SK-N-SH (cell line): Measurements from ENCODE around the gene TBC1D2B. TPM values are rescaled to one million over a fixed set of nuclear protein-coding genes. Genes with fewer than 3 reads are reported as not detected.
A peak's percentile ranks its signal among the peaks of the same experiment; 100 is the strongest.

Experiments used
- CTCF ChIA-PET: fragments of 300-600, 350-600 bp; formaldehyde crosslinking; extraction: SDS; loops from one replicate; lab custom pipeline; 2021; lab: Yijun Ruan, JAX
- POLR2A ChIA-PET: fragments of 350-600 bp; sonication (Branson Sonifier 250); formaldehyde crosslinking; extraction: SDS; loops from one replicate; lab custom pipeline; 2020; ENCODE audit warnings: antibody characterized with exemption, inconsistent platforms; lab: Yijun Ruan, JAX
- DNase-seq: peaks from one replicate; pipeline ENCODE4 v3.0.0; 2012
- H2AFZ ChIP-seq: fragments of 200-600 bp; sonication (generic); 2 replicates; pipeline ENCODE4 v1.8.1; 2016; ENCODE audit warnings: antibody characterized with exemption, mild to moderate bottlenecking, low read depth
- H3F3A ChIP-seq: fragments of 200-600 bp; sonication (generic); replicated peaks from 2 replicates; pipeline ENCODE3; 2016; ENCODE audit warnings: antibody characterized with exemption, mild to moderate bottlenecking; ENCODE audit not compliant: insufficient read depth
- H3K27ac ChIP-seq, 2 experiments: fragments of 200-500 bp in 1 of 2; fragments of 200-600 bp in 1 of 2; sonication (Bioruptor generic) in 1 of 2; sonication (generic), shearing (Covaris generic) in 1 of 2; 2 replicates each; pipeline versions ENCODE4 v1.5.1 to v1.6.1; 2014 to 2016; ENCODE audit warnings: low read depth in 2 of 2, inconsistent platforms in 1 of 2, low read length in 1 of 2, mild to moderate bottlenecking in 1 of 2, mixed read lengths in 1 of 2
- H3K27me3 ChIP-seq: fragments of 200-600 bp; sonication (generic), shearing (Covaris generic); 2 replicates; pipeline ENCODE4 v1.6.1; 2016; ENCODE audit warnings: mixed run types; ENCODE audit not compliant: insufficient read depth
- H3K36me3 ChIP-seq, 2 experiments: fragments of 200-500 bp in 1 of 2; fragments of 200-600 bp in 1 of 2; sonication (Bioruptor generic) in 1 of 2; sonication (generic) in 1 of 2; replicated peaks in 1 of 2; 2 replicates each; pipeline versions ENCODE3 to v1.5.1; 2014 to 2016; ENCODE audit warnings: low read length in 1 of 2, mild to moderate bottlenecking in 1 of 2; ENCODE audit not compliant: insufficient read depth in 2 of 2, control insufficient read depth in 1 of 2
- H3K4me1 ChIP-seq, 2 experiments: fragments of 200-500 bp in 1 of 2; fragments of 200-600 bp in 1 of 2; sonication (Bioruptor generic) in 1 of 2; sonication (generic), shearing (Covaris generic) in 1 of 2; 2 replicates each; pipeline versions ENCODE4 v1.5.1 to v1.6.1; 2014 to 2016; ENCODE audit warnings: low read depth in 1 of 2, low read length in 1 of 2, mixed run types in 1 of 2; ENCODE audit not compliant: insufficient read depth in 2 of 2, control insufficient read depth in 1 of 2
- H3K4me2 ChIP-seq: fragments of 200-600 bp; sonication (generic), shearing (Covaris generic); 2 replicates; pipeline ENCODE4 v1.6.1; 2017; ENCODE audit warnings: mixed run types
- H3K4me3 ChIP-seq, 2 experiments: fragments of 200-500 bp in 1 of 2; fragments of 200-600 bp in 1 of 2; sonication (Bioruptor generic) in 1 of 2; sonication (generic), shearing (Covaris generic) in 1 of 2; 2 replicates each; pipeline versions ENCODE4 v1.5.1 to v1.8.1; 2014 to 2016; ENCODE audit warnings: low read depth in 2 of 2, inconsistent platforms in 1 of 2, low read length in 1 of 2, mild to moderate bottlenecking in 1 of 2, mixed read lengths in 1 of 2, moderate library complexity in 1 of 2
- H3K79me2 ChIP-seq: fragments of 200-600 bp; sonication (generic); 2 replicates; pipeline ENCODE4 v1.8.1; 2017; ENCODE audit warnings: mild to moderate bottlenecking; ENCODE audit not compliant: insufficient read depth
- H3K9ac ChIP-seq: fragments of 200-600 bp; sonication (generic); 2 replicates; pipeline ENCODE4 v1.6.1; 2017; ENCODE audit warnings: mixed run types
- H3K9me2 ChIP-seq: fragments of 200-600 bp; sonication (generic); 2 replicates; pipeline ENCODE4 v1.6.1; 2017; ENCODE audit warnings: mixed run types
- H3K9me3 ChIP-seq: fragments of 200-600 bp; sonication (generic); 2 replicates; pipeline ENCODE4 v1.6.1; 2017; ENCODE audit warnings: mixed run types, mild to moderate bottlenecking, moderate library complexity
- H4K20me1 ChIP-seq: fragments of 200-600 bp; sonication (generic); 2 replicates; pipeline ENCODE4 v1.6.1; 2017; ENCODE audit warnings: mild to moderate bottlenecking, mixed run types; ENCODE audit not compliant: insufficient read depth
- CHD2 ChIP-seq: fragments of 150-350 bp; IDR thresholded peaks from 2 replicates; pipeline ENCODE4 v1.6.1; 2018; ENCODE audit warnings: low read length; ENCODE audit not compliant: partially characterized antibody
- CTCF ChIP-seq: fragments of 200-600 bp; sonication (generic); IDR thresholded peaks from 2 replicates; pipeline ENCODE4 v1.6.1; 2017; ENCODE audit warnings: antibody characterized with exemption, mild to moderate bottlenecking, moderate library complexity
- EZH2phosphoT487 ChIP-seq: fragments of 200-600 bp; sonication (generic); IDR thresholded peaks from 2 replicates; pipeline ENCODE4 v1.6.1; 2017; ENCODE audit warnings: low read depth, mixed run types, mild to moderate bottlenecking, antibody characterized with exemption, moderate library complexity, borderline replicate concordance
- MEF2A ChIP-seq: IDR thresholded peaks from 2 replicates; pipeline ENCODE4 v1.4.0; 2012; ENCODE audit warnings: low read depth, borderline replicate concordance
- MXI1 ChIP-seq: IDR thresholded peaks from 2 replicates; pipeline ENCODE4 v1.6.1; 2012; ENCODE audit warnings: mild to moderate bottlenecking, low read depth, low read length, improper control_type of control experiment
- RFX5 ChIP-seq: IDR thresholded peaks from 2 replicates; pipeline ENCODE4 v1.6.1; 2012; ENCODE audit warnings: mild to moderate bottlenecking, improper control_type of control experiment, low read length
- RXRA ChIP-seq: IDR thresholded peaks from 2 replicates; pipeline ENCODE4 v1.4.0; 2012; ENCODE audit warnings: low read depth, mild to moderate bottlenecking, borderline replicate concordance
- SMC3 ChIP-seq: IDR thresholded peaks from 2 replicates; pipeline ENCODE4 v1.6.1; 2012; ENCODE audit warnings: low read depth, low read length, improper control_type of control experiment
- TAF1 ChIP-seq: IDR thresholded peaks from 2 replicates; pipeline ENCODE4 v1.6.1; 2012; ENCODE audit warnings: low read depth, mild to moderate bottlenecking, low read length, moderate library complexity, borderline replicate concordance
- YY1 ChIP-seq: IDR thresholded peaks from 2 replicates; pipeline ENCODE4 v1.4.0; 2012; ENCODE audit warnings: low read depth, mild to moderate bottlenecking
- WGBS: methylation state at CpG from one replicate; pipeline ENCODE4 v1.1.6; 2017; ENCODE audit warnings: low lambda C conversion rate; 5-methylcytosine and 5-hydroxymethylcytosine counted together
- polyA plus RNA-seq, 3 experiments: library from polyadenylated mRNA; depleted of rRNA; stranded (reverse); fragments of >200 nt; gene quantifications; 2 replicates each; pipeline ENCODE4 v1.2.3, GENCODE V29; 2012
- TF ChIP-seq, protein P1 (sequence below): IDR thresholded peaks from 2 replicates; pipeline ENCODE4 v1.4.0; 2012; ENCODE audit warnings: low read depth
- TF ChIP-seq, protein P2 (sequence below): fragments of 150-350 bp; IDR thresholded peaks from 2 replicates; pipeline ENCODE4 v1.6.1; 2016; ENCODE audit warnings: mild to moderate bottlenecking, low read depth, low read length
- TF ChIP-seq, protein P3 (sequence below): IDR thresholded peaks from 2 replicates; pipeline ENCODE4 v1.4.0; 2012; ENCODE audit warnings: low read depth, borderline replicate concordance

Gene TBC1D2B
- polyA plus RNA-seq, 1 of the 3 experiments (the other 2 are of a cell fraction) = 19.0 TPM

DNA sequence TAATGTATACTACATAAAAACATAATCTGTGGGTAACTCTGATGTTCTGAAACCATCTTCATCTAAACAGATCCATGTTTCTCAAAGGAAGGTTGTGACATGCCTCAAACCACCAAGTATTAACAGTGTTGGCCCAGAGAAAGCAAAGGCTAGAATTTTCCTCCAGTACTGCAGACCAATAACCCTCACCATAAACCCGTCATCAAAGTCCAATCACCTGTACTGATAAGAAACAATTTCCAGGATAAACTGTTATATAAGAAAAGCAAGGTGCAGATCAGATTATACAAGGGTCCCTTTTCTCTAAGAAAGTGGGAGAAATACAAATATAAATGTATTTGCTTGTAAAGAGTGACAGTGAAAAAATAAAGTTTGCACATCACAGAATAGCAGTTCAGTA, 32.3 kb downstream of the TBC1D2B start:
- no peak for TF ChIP-seq TAF1
- TF ChIP-seq, protein P1, sequence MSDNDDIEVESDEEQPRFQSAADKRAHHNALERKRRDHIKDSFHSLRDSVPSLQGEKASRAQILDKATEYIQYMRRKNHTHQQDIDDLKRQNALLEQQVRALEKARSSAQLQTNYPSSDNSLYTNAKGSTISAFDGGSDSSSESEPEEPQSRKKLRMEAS = no peak
- no peak for TF ChIP-seq YY1
- TF ChIP-seq MEF2A = no peak
- TF ChIP-seq, protein P2, sequence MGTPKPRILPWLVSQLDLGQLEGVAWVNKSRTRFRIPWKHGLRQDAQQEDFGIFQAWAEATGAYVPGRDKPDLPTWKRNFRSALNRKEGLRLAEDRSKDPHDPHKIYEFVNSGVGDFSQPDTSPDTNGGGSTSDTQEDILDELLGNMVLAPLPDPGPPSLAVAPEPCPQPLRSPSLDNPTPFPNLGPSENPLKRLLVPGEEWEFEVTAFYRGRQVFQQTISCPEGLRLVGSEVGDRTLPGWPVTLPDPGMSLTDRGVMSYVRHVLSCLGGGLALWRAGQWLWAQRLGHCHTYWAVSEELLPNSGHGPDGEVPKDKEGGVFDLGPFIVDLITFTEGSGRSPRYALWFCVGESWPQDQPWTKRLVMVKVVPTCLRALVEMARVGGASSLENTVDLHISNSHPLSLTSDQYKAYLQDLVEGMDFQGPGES = no peak
- TF ChIP-seq RXRA = no peak
- no peak for TF ChIP-seq CTCF
- TF ChIP-seq RFX5 = no peak
- TF ChIP-seq SMC3 = no peak
- TF ChIP-seq, all 33 proteins: peak for 0
- Histone ChIP-seq H3F3A (no peaks in the 10 kb centered on the region), H3K27me3 (no peaks in the 10 kb centered on the region), H2AFZ (no peak overlapping the region), H3K9me2 (no peaks in the 10 kb centered on the region), H3K4me2 (no peak overlapping the region), H3K27ac (0 out of 4 replicates have a peak overlapping the region, but pooled peaks of 1 of the 2 experiments have one; percentile 7), H4K20me1 (peaks cover 4% of the 10 kb centered on the region; the same call in 1 of the 2 replicates), H3K4me1 (peaks cover 19 to 38% of the 10 kb centered on the region in 2 experiments), H3K79me2 (peaks cover 15% of the 10 kb centered on the region; the same call in 1 of the 2 replicates), H3K9ac (no peak overlapping the region), H3K36me3 (peaks cover 11 to 23% of the 10 kb centered on the region in 2 experiments), H3K4me3 (no peak overlapping the region), H3K9me3 (no peaks in the 10 kb centered on the region)
- 100% methylated on average over 1 of the region's 1 CpG for WGBS
- CTCF ChIA-PET = interaction anchor here (0.8 to 1.1 kb wide), 5 partner anchors 17 to 63 kb away, joined by 3 to 6 read pairs (median 3); no protein-coding TSS in a partner anchor
- DNase-seq = no peak
- POLR2A ChIA-PET = no interaction called here

DNA sequence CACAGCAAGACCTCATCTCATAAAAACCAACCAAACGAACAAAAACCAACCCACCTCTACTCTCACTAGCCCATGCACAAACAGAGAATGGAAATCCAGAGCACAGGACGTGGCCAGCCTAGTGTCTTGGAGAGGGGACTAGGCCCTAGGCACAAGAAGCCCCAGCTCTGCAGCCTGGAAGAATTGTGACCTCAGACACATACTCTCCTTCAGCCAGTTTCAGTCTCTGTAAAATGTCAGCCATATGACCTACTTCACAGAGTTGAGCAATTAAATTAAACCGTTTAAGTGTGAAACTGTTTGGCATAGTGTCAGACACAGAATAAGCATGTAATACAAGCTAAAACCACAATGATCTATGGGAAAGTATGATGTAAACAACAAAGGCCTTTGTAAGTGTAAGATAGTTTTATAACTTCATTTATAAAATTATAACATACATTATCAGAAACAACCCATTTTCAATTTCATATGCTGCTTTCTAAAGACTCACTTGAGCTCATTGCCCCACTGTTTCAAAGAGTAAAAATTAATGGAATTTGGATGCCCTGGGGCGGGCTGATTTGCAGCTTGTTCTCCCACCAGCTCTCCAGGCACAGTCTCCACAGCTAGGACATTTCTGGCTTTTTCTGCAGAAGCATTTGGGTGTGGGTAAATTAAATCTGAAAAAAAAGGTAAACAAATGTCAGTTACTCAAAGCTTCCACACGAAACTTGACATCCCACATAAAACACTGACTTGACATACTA, 32.9 kb downstream of the TBC1D2B start:
- H3K36me3 ChIP-seq = peaks cover 11 to 23% of the 10 kb centered on the region in 2 experiments
- no peak overlapping the region for H3K9ac ChIP-seq
- H3K27me3 ChIP-seq = no peaks in the 10 kb centered on the region
- H3K4me2 ChIP-seq = no peak overlapping the region
- peaks cover 17 to 32% of the 10 kb centered on the region in 2 experiments for H3K4me1 ChIP-seq
- H3K4me3 ChIP-seq = no peak overlapping the region
- peaks cover 4% of the 10 kb centered on the region; the same call in 1 of the 2 replicates for H4K20me1 ChIP-seq
- ChIA-PET CTCF (interaction anchor here (0.8 to 1.1 kb wide), 5 partner anchors 18 to 64 kb away, joined by 3 to 6 read pairs (median 3); no protein-coding TSS in a partner anchor), POLR2A (interaction anchor here (1.0 kb wide), 1 partner anchor 12 kb away, joined by 3 read pairs; no protein-coding TSS in a partner anchor)
- H3K9me2 ChIP-seq = no peaks in the 10 kb centered on the region
- peaks cover 21% of the 10 kb centered on the region; the same call in 1 of the 2 replicates for H3K79me2 ChIP-seq
- H3F3A ChIP-seq = no peaks in the 10 kb centered on the region
- H3K9me3 ChIP-seq = no peaks in the 10 kb centered on the region
- peak overlapping the region in 1 of 2 experiments; percentile 66; a peak in 2 of 4 replicates for H3K27ac ChIP-seq
- H2AFZ ChIP-seq = no peak overlapping the region
- no peak for TF ChIP-seq RXRA
- TF ChIP-seq, protein P3, sequence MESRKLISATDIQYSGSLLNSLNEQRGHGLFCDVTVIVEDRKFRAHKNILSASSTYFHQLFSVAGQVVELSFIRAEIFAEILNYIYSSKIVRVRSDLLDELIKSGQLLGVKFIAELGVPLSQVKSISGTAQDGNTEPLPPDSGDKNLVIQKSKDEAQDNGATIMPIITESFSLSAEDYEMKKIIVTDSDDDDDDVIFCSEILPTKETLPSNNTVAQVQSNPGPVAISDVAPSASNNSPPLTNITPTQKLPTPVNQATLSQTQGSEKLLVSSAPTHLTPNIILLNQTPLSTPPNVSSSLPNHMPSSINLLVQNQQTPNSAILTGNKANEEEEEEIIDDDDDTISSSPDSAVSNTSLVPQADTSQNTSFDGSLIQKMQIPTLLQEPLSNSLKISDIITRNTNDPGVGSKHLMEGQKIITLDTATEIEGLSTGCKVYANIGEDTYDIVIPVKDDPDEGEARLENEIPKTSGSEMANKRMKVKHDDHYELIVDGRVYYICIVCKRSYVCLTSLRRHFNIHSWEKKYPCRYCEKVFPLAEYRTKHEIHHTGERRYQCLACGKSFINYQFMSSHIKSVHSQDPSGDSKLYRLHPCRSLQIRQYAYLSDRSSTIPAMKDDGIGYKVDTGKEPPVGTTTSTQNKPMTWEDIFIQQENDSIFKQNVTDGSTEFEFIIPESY = no peak
- no peak for TF ChIP-seq MXI1
- TF ChIP-seq, protein P1 = no peak
- TF ChIP-seq CHD2 = peak; percentile 17
- no peak for TF ChIP-seq EZH2phosphoT487
- TF ChIP-seq, all 33 proteins: peak for 1
- WGBS = 69% methylated on average over 5 of the region's 5 CpGs
- no peak for DNase-seq
